Memory B cell (primary cell): ENCODE results near the gene SOX30.
"Not testable (repeated sequence)": the region's sequence is repeated elsewhere in the genome, so short reads cannot be mapped to it uniquely, and the experiment has no call there.

Source experiments
- ATAC-seq: fragments of 150-1000 bp; cut with Tn5 transposase; 2 replicates; pipeline ENCODE4 v1.10.0; 2021; ENCODE audit warnings: low read depth, mild to moderate bottlenecking, moderate library complexity
- DNase-seq, 2 donors: peaks; one replicate each; pipeline ENCODE4 v3.0.0; 2022; ENCODE audit warnings: low spot score in 2 of 2
- H3K27ac Mint-ChIP-seq: one replicate; pipeline ENCODE4 v1.8.0; 2022; ENCODE audit warnings: mild to moderate bottlenecking, moderate library complexity, mixed read lengths
- H3K27me3 Mint-ChIP-seq: one replicate; pipeline ENCODE4 v1.8.0; 2022; ENCODE audit warnings: mixed read lengths
- H3K36me3 Mint-ChIP-seq: one replicate; pipeline ENCODE4 v1.8.0; 2022; ENCODE audit warnings: mild to moderate bottlenecking, mixed read lengths
- H3K4me1 Mint-ChIP-seq: one replicate; pipeline ENCODE4 v1.8.0; 2022; ENCODE audit warnings: mixed read lengths
- H3K4me3 Mint-ChIP-seq: one replicate; pipeline ENCODE4 v1.8.0; 2022; ENCODE audit warnings: mild to moderate bottlenecking, moderate library complexity, mixed read lengths
- H3K9me3 Mint-ChIP-seq: one replicate; pipeline ENCODE4 v1.8.0; 2022; ENCODE audit warnings: mixed read lengths

Gene SOX30

DNA sequence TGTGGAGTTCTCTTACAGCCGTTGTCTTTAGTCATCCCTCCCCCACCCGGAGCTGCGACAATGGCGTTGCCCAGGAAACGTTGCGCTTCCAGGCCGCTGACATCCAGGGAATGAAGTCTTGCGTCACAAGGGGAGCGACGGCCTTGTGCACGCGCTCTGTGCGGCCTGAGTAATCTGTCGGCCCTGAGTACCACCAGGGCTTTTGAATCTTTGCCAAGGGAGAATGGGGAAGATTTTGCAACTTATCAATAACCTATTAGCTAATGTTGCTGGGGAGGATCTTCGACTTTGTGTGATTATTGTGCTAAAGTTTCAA, at the start of gene SOX30:
Gene SOX30, minus strand, starts transcription at position 62 of the 316 bp plus-strand sequence. CDS start 360 bp downstream, outside the sequence.
- DNase-seq (no peak), ATAC-seq (no peak)
- peaks cover 10% of the 10 kb centered on the region for H3K9me3 Mint-ChIP-seq
- peaks cover 19% of the 10 kb centered on the region for H3K4me1 Mint-ChIP-seq
- H3K27ac Mint-ChIP-seq: peak within 1 kb of the TSS; percentile 92
- peak within 1 kb of the TSS; percentile 89 for H3K4me3 Mint-ChIP-seq
- H3K36me3 Mint-ChIP-seq: peaks cover 15% of the 10 kb centered on the region
- no peaks in the 10 kb centered on the region for H3K27me3 Mint-ChIP-seq

DNA sequence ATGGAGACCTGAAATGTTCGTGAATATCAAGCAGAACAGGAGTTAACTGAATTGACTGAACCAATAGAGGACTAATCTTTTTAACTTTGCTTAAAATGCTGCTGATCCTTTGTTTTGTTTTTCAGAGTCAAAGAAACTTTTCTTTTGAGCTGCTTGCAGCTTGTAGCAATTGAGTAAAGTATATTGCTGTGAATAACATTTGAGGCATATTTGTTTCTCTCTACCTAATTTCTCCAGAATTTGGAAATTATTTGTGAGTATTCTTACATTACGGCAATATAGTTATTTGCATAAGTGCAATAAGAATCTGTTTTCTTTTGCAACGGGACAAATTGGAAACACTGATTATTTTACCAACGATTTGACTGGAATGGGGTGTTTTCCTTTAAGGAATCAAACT, 46.4 kb upstream of the SOX30 start:
- ATAC-seq, H3K4me1 Mint-ChIP-seq, H3K27ac Mint-ChIP-seq, H3K4me3 Mint-ChIP-seq, H3K36me3 Mint-ChIP-seq, DNase-seq, H3K27me3 Mint-ChIP-seq, H3K9me3 Mint-ChIP-seq: not testable (repeated sequence)

DNA sequence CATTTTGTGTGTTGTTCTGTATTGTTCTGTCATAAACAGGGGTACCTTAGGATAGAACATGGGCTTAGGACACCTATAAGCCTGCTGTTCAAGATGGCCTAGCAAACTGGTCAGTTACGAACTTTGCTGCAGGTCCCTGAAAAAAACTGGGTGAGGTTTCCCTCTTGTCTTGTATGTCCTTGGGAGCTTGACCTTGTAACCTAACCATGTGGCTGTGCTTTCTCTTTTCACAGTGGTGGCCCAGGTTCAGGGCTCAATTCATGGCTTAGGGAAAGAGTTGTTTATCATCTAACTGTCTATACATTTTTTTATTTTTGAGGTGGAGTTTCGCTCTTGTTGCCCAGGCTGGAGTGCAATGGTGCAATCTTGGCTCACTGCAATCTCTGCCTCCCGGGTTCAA, 43.9 kb upstream of the SOX30 start:
- not testable (repeated sequence) for H3K9me3 Mint-ChIP-seq, ATAC-seq, H3K27ac Mint-ChIP-seq, DNase-seq, H3K36me3 Mint-ChIP-seq, H3K4me3 Mint-ChIP-seq, H3K4me1 Mint-ChIP-seq, H3K27me3 Mint-ChIP-seq

DNA sequence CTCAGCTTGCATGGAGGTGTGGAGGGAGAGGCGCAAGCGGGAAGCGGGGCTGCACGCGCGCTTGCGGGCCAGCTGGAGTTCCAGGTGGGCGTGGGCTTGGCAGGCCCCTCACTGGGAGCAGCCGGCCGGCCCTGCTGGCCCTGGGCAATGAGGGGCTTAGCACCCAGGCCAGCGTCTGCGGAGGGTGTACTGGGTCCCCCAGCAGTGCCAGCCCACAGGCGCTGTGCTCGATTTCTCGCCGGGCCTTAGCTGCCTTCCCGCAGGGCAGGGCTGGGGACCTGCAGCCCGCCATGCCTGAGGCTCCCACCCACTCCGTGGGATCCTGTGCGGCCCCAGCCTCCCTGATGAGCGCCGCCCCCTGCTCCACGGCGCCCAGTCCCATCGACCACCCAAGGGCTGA, 41.6 kb upstream of the SOX30 start:
- not testable (repeated sequence) for H3K9me3 Mint-ChIP-seq, H3K27ac Mint-ChIP-seq, H3K4me1 Mint-ChIP-seq, H3K27me3 Mint-ChIP-seq, DNase-seq, H3K4me3 Mint-ChIP-seq, H3K36me3 Mint-ChIP-seq, ATAC-seq

DNA sequence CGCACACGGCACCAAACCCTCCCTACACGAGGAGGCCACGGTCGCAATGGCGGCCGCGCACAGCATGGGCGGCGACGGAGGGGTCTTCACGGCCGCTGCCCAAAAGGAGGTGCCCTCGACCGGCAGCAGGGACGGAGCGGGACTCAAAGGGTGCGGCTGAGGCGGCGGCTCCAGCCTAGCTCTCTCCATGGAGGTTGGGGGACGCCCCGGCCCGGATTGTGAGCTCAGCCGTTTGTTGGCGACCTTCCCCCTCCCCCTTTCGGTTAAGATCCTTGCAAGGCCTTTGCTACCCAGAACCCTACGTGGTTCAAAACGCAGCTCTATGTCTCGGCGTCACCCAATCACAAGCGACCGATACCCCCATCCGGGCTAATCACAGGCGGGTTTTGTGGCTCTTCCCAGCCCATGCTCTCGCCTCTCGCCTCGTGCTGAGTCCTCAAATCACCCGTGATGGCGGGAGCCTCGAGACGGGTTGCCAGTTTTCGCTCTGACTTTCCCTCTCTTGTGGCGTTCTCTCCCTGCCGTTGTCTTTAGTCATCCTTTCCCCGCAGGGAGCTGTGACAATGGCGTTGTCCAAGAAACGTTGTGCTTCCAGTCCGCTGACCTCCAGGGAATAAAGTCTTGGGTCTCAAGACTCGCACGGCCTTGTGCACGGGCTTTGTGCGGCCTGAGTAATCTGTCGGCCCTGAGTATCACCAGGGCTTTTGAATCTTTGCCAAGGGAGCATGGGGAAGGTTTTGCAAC, 38.6 kb upstream of the SOX30 start:
- H3K36me3 Mint-ChIP-seq: no peaks in the 10 kb centered on the region
- H3K27ac Mint-ChIP-seq: no peak overlapping the region
- H3K4me3 Mint-ChIP-seq: peak overlapping the region; percentile 52
- H3K27me3 Mint-ChIP-seq: peaks cover 2% of the 10 kb centered on the region
- peaks cover 3% of the 10 kb centered on the region for H3K9me3 Mint-ChIP-seq
- no peak for ATAC-seq
- no peaks in the 10 kb centered on the region for H3K4me1 Mint-ChIP-seq
- no peak for DNase-seq

DNA sequence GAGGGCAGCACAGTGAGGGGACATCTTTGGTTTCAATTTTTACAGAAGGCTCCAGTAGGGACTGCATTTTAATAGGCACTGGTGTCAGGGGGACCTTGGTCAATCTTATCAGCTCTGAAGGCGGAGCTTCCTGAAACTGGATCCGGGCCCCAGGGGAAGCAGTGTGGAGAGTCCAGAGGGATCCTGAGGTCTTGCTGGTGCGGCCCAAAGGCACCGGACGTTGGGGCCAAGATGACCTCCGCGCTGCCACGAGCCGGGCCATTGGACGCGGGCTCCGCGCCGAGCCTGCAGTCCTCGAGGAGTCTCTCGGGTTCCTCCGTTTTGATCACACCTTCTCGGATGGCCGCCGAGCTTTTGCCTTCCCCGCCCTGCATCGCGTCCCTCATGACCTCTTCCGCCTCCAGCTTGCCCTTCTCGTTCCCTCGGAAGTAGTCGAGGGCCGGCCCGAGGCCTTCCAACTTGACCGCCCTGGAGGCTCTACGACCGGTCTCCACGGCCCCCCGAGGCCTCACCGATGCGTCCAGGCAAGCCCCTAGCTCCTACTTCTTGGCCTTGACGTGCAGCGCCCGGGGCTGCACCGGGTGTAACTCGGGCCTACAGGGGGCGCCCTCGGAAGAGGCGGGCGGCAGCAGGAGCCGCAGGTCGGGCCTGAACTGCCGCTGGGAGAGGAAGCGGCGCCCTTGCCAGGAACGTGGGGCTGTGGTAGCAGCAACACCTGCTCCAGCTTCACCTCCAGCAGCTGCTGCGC, 37.9 kb upstream of the SOX30 start:
- H3K4me3 Mint-ChIP-seq: peak overlapping the region; percentile 52
- ATAC-seq: peak; percentile 86

DNA sequence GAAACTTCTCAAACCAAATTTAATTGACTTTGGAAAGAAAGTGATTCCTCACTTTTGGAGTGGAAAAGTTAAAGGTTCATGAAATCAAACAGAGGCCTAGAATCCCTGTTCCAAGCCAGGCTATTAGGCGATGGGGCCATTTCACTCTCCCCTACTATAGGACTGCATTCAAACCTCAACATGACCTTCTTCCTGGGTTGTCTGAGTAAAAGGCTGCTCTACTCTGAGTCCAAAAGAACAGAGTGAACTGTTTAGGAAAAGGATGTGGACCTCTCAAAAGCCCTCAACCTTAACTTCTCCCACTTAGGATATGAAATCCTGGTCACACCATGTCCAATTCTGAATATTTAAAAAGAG, 34.9 kb upstream of the SOX30 start:
- ATAC-seq (no peak), DNase-seq (no peak)
- no peaks in the 10 kb centered on the region for H3K4me1 Mint-ChIP-seq
- H3K27ac Mint-ChIP-seq: no peak overlapping the region
- H3K4me3 Mint-ChIP-seq: no peak overlapping the region
- peaks cover 3% of the 10 kb centered on the region for H3K9me3 Mint-ChIP-seq
- no peaks in the 10 kb centered on the region for H3K36me3 Mint-ChIP-seq
- H3K27me3 Mint-ChIP-seq: peaks cover 2% of the 10 kb centered on the region

More for the DNA sequence above, 37.9 kb upstream of the SOX30 start:
- H3K4me1 Mint-ChIP-seq: no peaks in the 10 kb centered on the region
- H3K36me3 Mint-ChIP-seq: no peaks in the 10 kb centered on the region
- H3K27ac Mint-ChIP-seq: no peak overlapping the region
- DNase-seq: peak; percentile 23 to 39
- H3K27me3 Mint-ChIP-seq: peaks cover 2% of the 10 kb centered on the region
- peaks cover 3% of the 10 kb centered on the region for H3K9me3 Mint-ChIP-seq

DNA sequence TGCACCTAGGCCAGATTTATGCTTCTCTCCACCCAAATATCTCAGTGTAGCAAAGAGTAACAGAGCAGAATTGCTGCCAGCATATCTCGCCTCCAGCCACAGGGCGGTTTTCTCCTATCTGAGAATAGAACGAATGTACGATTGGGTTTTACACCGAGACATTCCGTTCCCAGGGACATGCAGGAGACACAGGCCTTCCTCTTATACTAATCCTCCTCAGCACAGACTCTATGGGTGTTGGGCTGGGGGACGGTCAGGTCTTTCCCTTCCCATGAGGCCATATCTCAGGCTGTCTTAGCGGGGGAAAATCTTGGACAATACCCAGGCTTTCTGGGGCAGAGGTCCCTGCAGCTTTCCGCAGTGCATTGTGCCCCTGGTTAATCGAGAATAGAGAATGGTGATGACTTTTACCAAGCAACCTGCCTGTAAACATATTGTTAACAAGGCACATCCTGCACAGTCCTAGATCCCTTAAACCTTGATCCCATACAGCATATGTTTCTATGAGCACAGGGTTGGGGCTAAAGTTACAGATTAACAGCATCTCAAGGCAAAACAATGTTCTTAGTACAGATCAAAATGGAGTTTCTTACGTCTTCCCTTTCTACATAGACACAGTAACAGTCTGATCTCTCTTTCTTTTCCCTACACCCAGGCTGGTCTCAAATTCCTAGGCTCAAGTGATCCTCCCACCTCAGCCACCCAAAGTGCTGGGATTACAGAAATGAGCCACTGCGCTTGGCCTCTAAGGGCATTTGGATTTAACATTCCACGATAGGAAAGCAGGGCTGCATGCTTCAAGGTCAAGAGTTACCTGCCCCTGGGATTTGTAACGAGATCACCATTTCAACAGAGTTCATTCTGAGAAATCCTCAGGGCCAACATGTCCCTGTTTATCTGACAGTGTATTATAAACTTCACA, 34.3 kb upstream of the SOX30 start:
- not testable (repeated sequence) for ATAC-seq, H3K27me3 Mint-ChIP-seq, H3K4me1 Mint-ChIP-seq, H3K27ac Mint-ChIP-seq, H3K4me3 Mint-ChIP-seq, DNase-seq, H3K36me3 Mint-ChIP-seq, H3K9me3 Mint-ChIP-seq

DNA sequence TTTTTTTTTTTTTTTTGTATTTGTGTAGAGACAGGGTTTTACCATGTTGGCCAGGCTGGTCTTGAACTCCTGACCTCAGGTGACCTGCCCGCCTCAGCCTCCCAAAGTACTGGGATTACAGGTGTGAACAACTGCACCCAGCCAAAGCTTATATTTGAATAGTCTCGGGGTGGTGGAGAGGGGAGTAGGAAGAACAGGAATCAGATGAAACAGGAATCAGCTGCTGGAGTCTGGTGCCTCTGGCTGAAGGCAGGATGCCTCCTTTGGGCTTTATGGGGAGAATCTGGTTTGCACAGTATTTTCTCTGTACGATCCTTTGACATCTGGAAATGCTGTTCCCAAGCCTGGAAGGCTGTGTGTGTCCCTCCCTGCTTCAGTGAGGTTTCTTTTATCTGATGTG, 30.0 kb upstream of the SOX30 start:
- DNase-seq (no peak), ATAC-seq (no peak)
- Mint-ChIP-seq H3K9me3 (no peaks in the 10 kb centered on the region), H3K4me1 (no peaks in the 10 kb centered on the region), H3K27me3 (no peaks in the 10 kb centered on the region), H3K36me3 (no peaks in the 10 kb centered on the region), H3K27ac (no peak overlapping the region), H3K4me3 (no peak overlapping the region)

DNA sequence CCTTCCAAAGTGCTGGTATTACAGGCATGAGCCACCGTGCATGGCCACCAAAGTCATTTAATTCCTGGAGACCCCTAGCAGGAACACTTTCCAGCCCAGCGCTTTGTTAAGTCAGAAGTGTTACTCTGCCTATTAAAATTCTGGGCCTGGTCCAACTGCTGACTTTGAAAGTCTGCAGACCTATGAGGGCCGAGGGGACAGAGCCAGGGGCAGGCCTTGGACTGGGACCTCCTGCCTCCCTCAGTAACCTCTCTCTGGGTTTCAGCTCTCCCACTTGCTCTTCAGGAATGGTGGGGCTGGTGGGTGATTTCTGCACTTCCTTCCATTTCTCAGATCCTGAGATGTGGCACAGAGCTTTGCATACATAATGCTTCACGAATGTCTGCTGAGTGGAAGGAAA, 28.8 kb upstream of the SOX30 start:
- Mint-ChIP-seq H3K27me3 (no peaks in the 10 kb centered on the region), H3K9me3 (no peaks in the 10 kb centered on the region), H3K4me3 (no peak overlapping the region), H3K27ac (no peak overlapping the region), H3K36me3 (no peaks in the 10 kb centered on the region), H3K4me1 (no peaks in the 10 kb centered on the region)
- DNase-seq (no peak), ATAC-seq (no peak)

DNA sequence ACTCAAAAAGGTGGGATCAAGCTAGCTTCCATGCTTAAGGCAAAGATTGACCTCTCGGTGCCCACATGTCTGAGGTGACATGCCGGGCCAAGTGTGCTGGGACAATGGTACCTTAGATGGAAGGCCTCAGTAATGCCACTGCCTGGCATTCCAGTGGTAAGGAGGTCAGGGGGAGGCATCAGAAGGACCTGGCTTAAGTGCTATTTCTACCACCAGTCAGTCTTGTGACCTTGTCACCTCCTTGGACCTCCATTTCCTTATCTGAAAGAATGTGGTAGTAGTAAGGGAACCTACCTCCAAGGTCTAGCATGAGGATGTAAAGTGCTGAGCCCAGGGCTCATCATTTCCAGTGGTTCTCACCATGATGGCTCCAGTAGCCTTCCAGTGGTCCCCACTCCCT, 28.0 kb upstream of the SOX30 start:
- no peak for ATAC-seq
- DNase-seq: no peak
- Mint-ChIP-seq H3K4me3 (no peak overlapping the region), H3K27ac (no peak overlapping the region), H3K4me1 (no peaks in the 10 kb centered on the region), H3K36me3 (no peaks in the 10 kb centered on the region), H3K9me3 (no peaks in the 10 kb centered on the region), H3K27me3 (no peaks in the 10 kb centered on the region)

DNA sequence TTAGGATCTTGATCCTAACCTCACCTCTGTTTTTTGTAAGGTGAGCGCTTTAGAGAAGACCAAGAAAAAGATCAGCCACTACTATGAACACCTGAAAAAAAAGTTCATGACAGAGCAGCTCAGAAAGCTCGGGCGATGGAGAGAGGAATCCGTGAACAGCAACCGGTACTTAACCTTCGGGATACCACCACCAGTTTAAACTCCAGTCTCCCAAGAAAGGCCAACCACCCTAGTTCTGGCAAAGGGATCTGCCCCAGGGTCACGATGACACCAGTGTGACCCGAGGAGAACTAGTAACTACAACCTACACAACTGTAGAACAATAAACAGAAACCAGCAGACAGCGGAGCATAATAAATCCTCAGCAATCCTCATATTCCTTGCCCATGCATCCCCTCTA, 27.6 kb upstream of the SOX30 start:
- Mint-ChIP-seq H3K4me1 (no peaks in the 10 kb centered on the region), H3K27me3 (no peaks in the 10 kb centered on the region), H3K9me3 (no peaks in the 10 kb centered on the region), H3K36me3 (no peaks in the 10 kb centered on the region), H3K27ac (no peak overlapping the region), H3K4me3 (no peak overlapping the region)
- DNase-seq (no peak), ATAC-seq (no peak)

DNA sequence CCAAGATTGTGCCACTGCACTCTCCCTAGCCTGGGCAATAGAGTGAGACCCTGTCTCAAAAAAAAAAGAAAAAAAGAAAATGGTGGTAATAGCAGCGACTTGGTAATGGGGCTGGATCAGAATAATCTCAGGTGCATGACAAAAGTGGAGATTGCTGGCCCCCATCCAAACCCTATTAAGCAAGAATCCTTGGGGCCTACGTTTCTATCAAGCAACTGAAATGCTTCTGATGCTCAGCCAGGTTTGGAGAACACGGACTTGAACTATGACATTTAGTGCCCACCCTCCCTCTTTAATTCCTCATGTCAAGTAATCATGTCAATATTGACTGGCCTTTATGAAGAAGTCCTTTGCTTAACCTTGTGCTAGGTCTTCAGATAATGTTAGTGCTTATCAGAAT, 25.7 kb upstream of the SOX30 start:
- Mint-ChIP-seq H3K4me3 (no peak overlapping the region), H3K9me3 (no peaks in the 10 kb centered on the region), H3K4me1 (no peaks in the 10 kb centered on the region), H3K27me3 (no peaks in the 10 kb centered on the region), H3K36me3 (no peaks in the 10 kb centered on the region), H3K27ac (no peak overlapping the region)
- DNase-seq (no peak), ATAC-seq (no peak)

DNA sequence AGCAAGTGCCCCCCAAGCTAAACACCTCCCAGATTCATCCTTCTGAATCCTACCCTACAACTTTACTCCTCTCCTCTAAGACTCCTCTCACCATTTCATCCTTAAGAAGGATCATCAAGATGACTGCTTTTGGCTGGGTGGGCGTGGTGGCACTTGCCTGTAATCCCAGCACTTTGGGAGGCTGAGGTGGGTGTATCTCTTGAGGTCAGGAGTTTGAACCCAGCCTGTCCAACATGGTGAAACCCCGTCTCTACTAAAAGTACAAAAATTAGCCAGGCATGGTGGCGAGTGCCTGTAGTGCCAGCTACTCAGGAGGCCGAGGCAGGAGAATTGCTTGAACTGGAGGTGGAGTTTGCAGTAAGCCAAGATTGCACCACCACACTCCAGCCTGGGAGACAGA, 22.1 kb upstream of the SOX30 start:
- H3K4me3 Mint-ChIP-seq, H3K27ac Mint-ChIP-seq, H3K27me3 Mint-ChIP-seq, DNase-seq, H3K9me3 Mint-ChIP-seq, H3K36me3 Mint-ChIP-seq, ATAC-seq: not testable (repeated sequence)
- H3K4me1 Mint-ChIP-seq: peaks cover 20% of the 10 kb centered on the region
